ENCODE measurements around the gene MYO5A.
A peak's percentile ranks its signal among the peaks of the same experiment; 100 is the strongest.
"Not testable (repeated sequence)": the region's sequence is repeated elsewhere in the genome, so short reads cannot be mapped to it uniquely, and the experiment has no call there.

The MYO5A gene

GRCh38 chr15:52546031-52546751 is 17.5 kb upstream of the MYO5A start:
- DNase-seq (ENCODE audit: insufficient read length, low spot score) (no peak), FAIRE-seq (no peak)

GRCh38 chr15:52540374-52541012 is 11.8 kb upstream of the MYO5A start:
- DNase-seq (ENCODE audit: insufficient read length, low spot score) = no peak
- FAIRE-seq = no peak

- no peak for DNase-seq (ENCODE audit: insufficient read length, low spot score)
- FAIRE-seq = no peak
Measured at GRCh38 chr15:52537459-52537858, 8.8 kb upstream of the MYO5A start.

GRCh38 chr15:52532427-52532826 is 3.7 kb upstream of the MYO5A start:
- DNase-seq (ENCODE audit: insufficient read length, low spot score) (no peak), FAIRE-seq (no peak)

- FAIRE-seq (no peak), DNase-seq (ENCODE audit: insufficient read length, low spot score) (no peak)
Measured at GRCh38 chr15:52529940-52530339, 1.3 kb upstream of the MYO5A start.

- peak; percentile 20 for DNase-seq (ENCODE audit: insufficient read length, low spot score)
- FAIRE-seq = no peak
Measured at GRCh38 chr15:52529341-52529924, 753 bp upstream of the MYO5A start.

GRCh38 chr15:52527911-52528563 is 643 bp downstream of the MYO5A start:
- DNase-seq (ENCODE audit: insufficient read length, low spot score) = peak; percentile 45
- no peak for FAIRE-seq

GRCh38 chr15:52527196-52527910 is 1.3 kb downstream of the MYO5A start:
- no peak for FAIRE-seq
- no peak for DNase-seq (ENCODE audit: insufficient read length, low spot score)

GRCh38 chr15:52524223-52525136 is 4.2 kb downstream of the MYO5A start:
- no peak for DNase-seq (ENCODE audit: insufficient read length, low spot score)
- FAIRE-seq = no peak

- FAIRE-seq (no peak), DNase-seq (ENCODE audit: insufficient read length, low spot score) (no peak)
Measured at GRCh38 chr15:52523647-52524046, 5.0 kb downstream of the MYO5A start.

- FAIRE-seq = no peak
- DNase-seq (ENCODE audit: insufficient read length, low spot score) = no peak
Measured at GRCh38 chr15:52523192-52523591, 5.5 kb downstream of the MYO5A start.

GRCh38 chr15:52521682-52522081 is 7.0 kb downstream of the MYO5A start:
- FAIRE-seq = no peak
- no peak for DNase-seq (ENCODE audit: insufficient read length, low spot score)

- FAIRE-seq (no peak), DNase-seq (ENCODE audit: insufficient read length, low spot score) (no peak)
Measured at GRCh38 chr15:52520421-52520820, 8.3 kb downstream of the MYO5A start.

- DNase-seq (ENCODE audit: insufficient read length, low spot score) (no peak), FAIRE-seq (no peak)
Measured at GRCh38 chr15:52518487-52519371, 10.0 kb downstream of the MYO5A start.

- FAIRE-seq (no peak), DNase-seq (ENCODE audit: insufficient read length, low spot score) (no peak)
Measured at GRCh38 chr15:52517014-52517413, 11.7 kb downstream of the MYO5A start.

GRCh38 chr15:52515343-52515742 is 13.3 kb downstream of the MYO5A start:
- DNase-seq (ENCODE audit: insufficient read length, low spot score) (no peak), FAIRE-seq (no peak)

GRCh38 chr15:52514482-52514881 is 14.2 kb downstream of the MYO5A start:
- DNase-seq (ENCODE audit: insufficient read length, low spot score) = no peak
- no peak for FAIRE-seq

- FAIRE-seq; DNase-seq (ENCODE audit: insufficient read length, low spot score): not testable (repeated sequence)
Measured at GRCh38 chr15:52512869-52513268, 15.8 kb downstream of the MYO5A start.

GRCh38 chr15:52511084-52511483 is 17.6 kb downstream of the MYO5A start:
- FAIRE-seq = no peak

More at GRCh38 chr15:52511084-52511483, 17.6 kb downstream of the MYO5A start:
- no peak for DNase-seq (ENCODE audit: insufficient read length, low spot score)

All from HTR-8/SVneo (cell line).